ENCODE results near the gene EWSR1.

DNA sequence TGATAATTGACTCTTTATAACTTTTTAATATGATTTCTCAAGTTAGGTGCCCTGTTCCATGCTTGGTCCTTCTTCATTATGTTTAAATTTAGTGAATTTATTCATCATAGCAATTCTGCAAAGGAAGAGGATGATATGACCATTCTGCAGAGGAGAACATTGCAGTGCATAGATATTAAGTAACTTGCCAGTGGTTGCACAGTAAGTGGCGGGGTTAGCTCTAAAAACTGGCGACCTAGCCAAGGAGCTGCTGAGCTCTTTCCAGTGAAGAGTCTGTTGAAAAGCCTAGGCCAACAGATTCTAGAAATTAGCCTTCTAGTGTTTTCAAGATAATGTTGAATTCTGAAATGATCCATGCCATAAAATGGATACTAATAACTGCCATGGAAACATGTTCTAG, 4.6 kb downstream of the EWSR1 start:
- TF ChIP-seq, protein P1, sequence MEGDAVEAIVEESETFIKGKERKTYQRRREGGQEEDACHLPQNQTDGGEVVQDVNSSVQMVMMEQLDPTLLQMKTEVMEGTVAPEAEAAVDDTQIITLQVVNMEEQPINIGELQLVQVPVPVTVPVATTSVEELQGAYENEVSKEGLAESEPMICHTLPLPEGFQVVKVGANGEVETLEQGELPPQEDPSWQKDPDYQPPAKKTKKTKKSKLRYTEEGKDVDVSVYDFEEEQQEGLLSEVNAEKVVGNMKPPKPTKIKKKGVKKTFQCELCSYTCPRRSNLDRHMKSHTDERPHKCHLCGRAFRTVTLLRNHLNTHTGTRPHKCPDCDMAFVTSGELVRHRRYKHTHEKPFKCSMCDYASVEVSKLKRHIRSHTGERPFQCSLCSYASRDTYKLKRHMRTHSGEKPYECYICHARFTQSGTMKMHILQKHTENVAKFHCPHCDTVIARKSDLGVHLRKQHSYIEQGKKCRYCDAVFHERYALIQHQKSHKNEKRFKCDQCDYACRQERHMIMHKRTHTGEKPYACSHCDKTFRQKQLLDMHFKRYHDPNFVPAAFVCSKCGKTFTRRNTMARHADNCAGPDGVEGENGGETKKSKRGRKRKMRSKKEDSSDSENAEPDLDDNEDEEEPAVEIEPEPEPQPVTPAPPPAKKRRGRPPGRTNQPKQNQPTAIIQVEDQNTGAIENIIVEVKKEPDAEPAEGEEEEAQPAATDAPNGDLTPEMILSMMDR (IDR thresholded peaks at IDR 0.05): no peak
- TF ChIP-seq EP300 (IDR thresholded peaks at IDR 0.05) (no peak), POLR2A (IDR thresholded peaks at IDR 0.05; ENCODE audit: low read depth) (no peak)
